Esophagus squamous epithelium (tissue), 5 donors: ENCODE measurements around the gene NFU1. TPM values are rescaled to one million over a fixed set of nuclear protein-coding genes. Genes with fewer than 3 reads are reported as not detected.

Source experiments
- DNase-seq: peaks from one replicate; lab custom pipeline; 2025; lab: John Stamatoyannopoulos, UW
- H3K27ac ChIP-seq, 4 donors: fragments of 200-600 bp; sonication (generic); one replicate each; pipeline ENCODE4 v1.5.1; 2016 to 2019; ENCODE audit warnings: mild to moderate bottlenecking in 1 of 4
- H3K27me3 ChIP-seq, 4 donors: fragments of 200-600 bp; sonication (generic); 1 replicate in 3 of 4; 2 replicates in 1 of 4; pipeline versions ENCODE4 v1.5.1 to v1.6.0; 2017 to 2021; ENCODE audit warnings: antibody characterized with exemption in 1 of 4
- H3K36me3 ChIP-seq, 3 donors: fragments of 200-600 bp; sonication (generic); one replicate each; pipeline ENCODE4 v1.5.1; 2016 to 2019
- H3K4me1 ChIP-seq, 3 donors: fragments of 200-600 bp; sonication (generic); one replicate each; pipeline ENCODE4 v1.5.1; 2017 to 2019
- H3K4me3 ChIP-seq, 4 donors: fragments of 200-600 bp; sonication (generic); 1 replicate in 3 of 4; 2 replicates in 1 of 4; pipeline ENCODE4 v1.5.1; 2016 to 2019; ENCODE audit warnings: mild to moderate bottlenecking in 2 of 4, moderate library complexity in 1 of 4
- H3K9me3 ChIP-seq, 3 donors: fragments of 200-600 bp; sonication (generic); one replicate each; pipeline ENCODE4 v1.5.1; 2016 to 2019
- CTCF ChIP-seq, 6 experiments: fragments of 450-650 bp in 4 of 6; fragments of 200-600 bp in 2 of 6; sonication (generic) in 2 of 6; IDR thresholded peaks; one replicate each; pipeline ENCODE4 v1.5.1; 2016 to 2019; ENCODE audit warnings: antibody characterized with exemption in 6 of 6, mild to moderate bottlenecking in 4 of 6, moderate library complexity in 4 of 6
- POLR2A ChIP-seq, 4 donors: fragments of 450-650 bp; IDR thresholded peaks; one replicate each; pipeline ENCODE4 v1.6.1; 2017; ENCODE audit warnings: antibody characterized with exemption in 4 of 4, mild to moderate bottlenecking in 4 of 4, moderate library complexity in 3 of 4
- WGBS, 2 donors: methylation state at CpG; one replicate each; pipeline ENCODE4 v1.1.5; 2018; 5-methylcytosine and 5-hydroxymethylcytosine counted together
- intact Hi-C: fragments of 100-400 bp; cut with DNase I; formaldehyde crosslinking; loops from one replicate; pipeline ENCODE4 v1.15.0; 2022
- total RNA-seq, 4 donors: library from RNA; depleted of rRNA; stranded (reverse); fragments of >200 nt; gene quantifications; one replicate each; pipeline ENCODE4 v1.1.0, GENCODE V29; 2016
- donor health status: DM: yes; HTN: yes; CAD: no.

NFU1 gene
- total RNA-seq, 4 donors from 2014 or later, result 17.4 to 26.2 (median 23.5) TPM

- peaks cover 10 to 52% (median 22%) of the 10 kb centered on the region in 3 donors for H3K4me1 ChIP-seq
- no peak overlapping the region for H3K27ac ChIP-seq
- intact Hi-C loops, result loop anchor here (10.0 kb wide), 1 partner anchor 332 kb away; no protein-coding TSS in a partner anchor
- H3K27me3 ChIP-seq, result no peaks in the 10 kb centered on the region
- TF ChIP-seq POLR2A (IDR thresholded peaks at IDR 0.05) (no peak), CTCF (IDR thresholded peaks at IDR 0.05) (no peak)
- no peaks in the 10 kb centered on the region for H3K36me3 ChIP-seq
- WGBS, 2 donors, result 95 to 97% methylated on average over 7 of the region's 7 CpGs
- H3K4me3 ChIP-seq, result no peak overlapping the region
- DNase-seq, result no peak
- H3K9me3 ChIP-seq, result no peaks in the 10 kb centered on the region
These were observed 53.9 kb downstream of the NFU1 start for GRCh38 chr2:69383176-69383812.

- no peak overlapping the region for H3K4me3 ChIP-seq
- no peak for TF ChIP-seq POLR2A (IDR thresholded peaks at IDR 0.05)
- no peak for TF ChIP-seq CTCF (IDR thresholded peaks at IDR 0.05)
- peaks cover 4 to 45% (median 16%) of the 10 kb centered on the region in 3 donors for H3K4me1 ChIP-seq
- DNase-seq, result no peak
- 87 to 94% methylated on average over 2 of the region's 2 CpGs for WGBS, 2 donors
- intact Hi-C loops, result loop anchor here (10.0 kb wide), 1 partner anchor 332 kb away; no protein-coding TSS in a partner anchor
- no peaks in the 10 kb centered on the region for H3K27me3 ChIP-seq
- H3K27ac ChIP-seq, result no peak overlapping the region
- no peaks in the 10 kb centered on the region for H3K9me3 ChIP-seq
- no peaks in the 10 kb centered on the region for H3K36me3 ChIP-seq
These were observed 54.7 kb downstream of the NFU1 start for GRCh38 chr2:69382547-69382946.

- TF ChIP-seq POLR2A (IDR thresholded peaks at IDR 0.05) (no peak), CTCF (IDR thresholded peaks at IDR 0.05) (no peak)
- H3K27me3 ChIP-seq, result no peaks in the 10 kb centered on the region
- WGBS, 2 donors, result 81 to 88% methylated on average over 1 of the region's 1 CpG
- no peak for DNase-seq
- no peaks in the 10 kb centered on the region for H3K36me3 ChIP-seq
- no peak overlapping the region for H3K27ac ChIP-seq
- intact Hi-C loops, result loop anchor here (10.0 kb wide), 1 partner anchor 333 kb away; no protein-coding TSS in a partner anchor
- H3K9me3 ChIP-seq, result no peaks in the 10 kb centered on the region
- H3K4me1 ChIP-seq, result peaks cover 4 to 45% (median 15%) of the 10 kb centered on the region in 3 donors
- H3K4me3 ChIP-seq, result no peak overlapping the region
These were observed 55.9 kb downstream of the NFU1 start for GRCh38 chr2:69381337-69381737.

- DNase-seq, result no peak
- 92% methylated on average over 10 to 12 of the region's 12 CpGs for WGBS, 2 donors
- TF ChIP-seq CTCF (IDR thresholded peaks at IDR 0.05) (no peak), POLR2A (IDR thresholded peaks at IDR 0.05) (no peak)
- Histone ChIP-seq H3K4me1 (peaks cover 4 to 43% (median 4%) of the 10 kb centered on the region in 3 donors), H3K4me3 (no peak overlapping the region), H3K27ac (no peak overlapping the region), H3K9me3 (no peaks in the 10 kb centered on the region), H3K27me3 (no peaks in the 10 kb centered on the region), H3K36me3 (no peaks in the 10 kb centered on the region)
- intact Hi-C loops, result loop anchor here (10.0 kb wide), 1 partner anchor 335 kb away; no protein-coding TSS in a partner anchor
These were observed 56.9 kb downstream of the NFU1 start for GRCh38 chr2:69380072-69380917.

GRCh38 chr2:69376403-69376802 lies 60.8 kb downstream of the NFU1 start:
- H3K36me3 ChIP-seq, result peaks cover 0 to 25% (median 2%) of the 10 kb centered on the region in 3 donors
- H3K4me1 ChIP-seq, result peaks cover 0 to 14% (median 0%) of the 10 kb centered on the region in 3 donors
- H3K27me3 ChIP-seq, result no peaks in the 10 kb centered on the region
- H3K4me3 ChIP-seq, result no peak overlapping the region
- WGBS, 2 donors, result 82 to 88% methylated on average over 6 of the region's 6 CpGs
- no peaks in the 10 kb centered on the region for H3K9me3 ChIP-seq
- no peak for DNase-seq
- no peak for TF ChIP-seq CTCF (IDR thresholded peaks at IDR 0.05)
- TF ChIP-seq POLR2A (IDR thresholded peaks at IDR 0.05), result no peak
- no peak overlapping the region for H3K27ac ChIP-seq
- intact Hi-C loops, result no loop called here
